Progenitor cell of endocrine pancreas (in vitro differentiated cells): Measurements from ENCODE around the gene PROSER3. TPM values are rescaled to one million over a fixed set of nuclear protein-coding genes. Genes with fewer than 3 reads are reported as not detected.

Source experiments
- DNase-seq: peaks from one replicate; pipeline ENCODE4 v3.0.0; 2021; ENCODE audit warnings: low spot score; ENCODE audit not compliant: unreplicated experiment
- H3K27ac Mint-ChIP-seq: 2 replicates; pipeline ENCODE4 v1.8.0; 2021; ENCODE audit warnings: mild to moderate bottlenecking, moderate library complexity, mixed read lengths
- H3K27me3 Mint-ChIP-seq: 2 replicates; pipeline ENCODE4 v1.8.0; 2021; ENCODE audit warnings: mixed read lengths
- H3K36me3 Mint-ChIP-seq: 2 replicates; pipeline ENCODE4 v1.8.0; 2022; ENCODE audit warnings: mixed read lengths; ENCODE audit not compliant: insufficient read depth
- H3K4me1 Mint-ChIP-seq: 2 replicates; pipeline ENCODE4 v1.8.0; 2021; ENCODE audit warnings: low read depth, mixed read lengths
- H3K4me3 Mint-ChIP-seq: 2 replicates; pipeline ENCODE4 v1.8.0; 2021; ENCODE audit warnings: low read depth, mild to moderate bottlenecking, moderate library complexity, mixed read lengths
- H3K9me3 Mint-ChIP-seq: 2 replicates; pipeline ENCODE4 v1.8.0; 2021; ENCODE audit warnings: low read depth, mixed read lengths
- total RNA-seq: library from RNA; stranded (reverse); gene quantifications from 2 replicates; pipeline ENCODE4 v1.2.1, GENCODE V29; 2021
- TF ChIP-seq, protein P1 (sequence below): fragments of 200-600 bp; sonication (generic); IDR thresholded peaks from one replicate; pipeline ENCODE4 v1.5.0; 2021; ENCODE audit warnings: antibody characterized with exemption, mild to moderate bottlenecking; ENCODE audit not compliant: unreplicated experiment

Gene PROSER3
- total RNA-seq, 1 donor from 2014 or later: 58.6 TPM

DNA sequence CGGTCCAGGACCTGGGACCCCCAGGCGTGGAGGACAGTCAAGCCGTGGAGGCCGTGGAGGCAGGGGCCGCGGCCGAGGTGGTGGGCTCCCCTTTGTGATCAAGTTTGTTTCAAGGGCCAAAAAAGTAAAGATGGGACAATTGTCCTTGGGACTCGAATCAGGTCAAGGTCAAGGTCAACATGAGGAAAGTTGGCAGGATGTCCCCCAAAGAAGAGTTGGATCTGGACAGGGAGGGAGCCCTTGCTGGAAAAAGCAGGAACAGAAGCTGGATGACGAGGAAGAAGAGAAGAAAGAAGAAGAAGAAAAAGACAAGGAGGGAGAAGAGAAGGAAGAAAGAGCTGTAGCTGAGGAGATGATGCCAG is 37.8 kb upstream of the PROSER3 start:
- Mint-ChIP-seq H3K4me3 (no peak overlapping the region), H3K9me3 (no peaks in the 10 kb centered on the region), H3K27ac (no peak overlapping the region), H3K27me3 (no peaks in the 10 kb centered on the region), H3K36me3 (peaks cover 14% of the 10 kb centered on the region), H3K4me1 (peaks cover 16% of the 10 kb centered on the region)
- no peak for DNase-seq
- TF ChIP-seq, protein P1, sequence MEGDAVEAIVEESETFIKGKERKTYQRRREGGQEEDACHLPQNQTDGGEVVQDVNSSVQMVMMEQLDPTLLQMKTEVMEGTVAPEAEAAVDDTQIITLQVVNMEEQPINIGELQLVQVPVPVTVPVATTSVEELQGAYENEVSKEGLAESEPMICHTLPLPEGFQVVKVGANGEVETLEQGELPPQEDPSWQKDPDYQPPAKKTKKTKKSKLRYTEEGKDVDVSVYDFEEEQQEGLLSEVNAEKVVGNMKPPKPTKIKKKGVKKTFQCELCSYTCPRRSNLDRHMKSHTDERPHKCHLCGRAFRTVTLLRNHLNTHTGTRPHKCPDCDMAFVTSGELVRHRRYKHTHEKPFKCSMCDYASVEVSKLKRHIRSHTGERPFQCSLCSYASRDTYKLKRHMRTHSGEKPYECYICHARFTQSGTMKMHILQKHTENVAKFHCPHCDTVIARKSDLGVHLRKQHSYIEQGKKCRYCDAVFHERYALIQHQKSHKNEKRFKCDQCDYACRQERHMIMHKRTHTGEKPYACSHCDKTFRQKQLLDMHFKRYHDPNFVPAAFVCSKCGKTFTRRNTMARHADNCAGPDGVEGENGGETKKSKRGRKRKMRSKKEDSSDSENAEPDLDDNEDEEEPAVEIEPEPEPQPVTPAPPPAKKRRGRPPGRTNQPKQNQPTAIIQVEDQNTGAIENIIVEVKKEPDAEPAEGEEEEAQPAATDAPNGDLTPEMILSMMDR: no peak

DNA sequence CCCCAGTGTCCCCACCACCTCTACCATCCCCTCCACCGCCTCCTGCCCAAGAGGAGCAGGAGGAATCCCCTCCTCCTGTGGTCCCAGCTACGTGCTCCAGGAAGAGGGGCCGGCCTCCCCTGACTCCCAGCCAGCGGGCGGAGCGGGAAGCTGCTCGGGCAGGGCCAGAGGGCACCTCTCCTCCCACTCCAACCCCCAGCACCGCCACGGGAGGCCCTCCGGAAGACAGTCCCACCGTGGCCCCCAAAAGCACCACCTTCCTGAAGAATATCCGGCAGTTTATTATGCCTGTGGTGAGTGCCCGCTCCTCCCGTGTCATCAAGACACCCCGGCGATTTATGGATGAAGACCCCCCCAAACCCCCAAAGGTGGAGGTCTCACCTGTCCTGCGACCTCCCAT is 37.3 kb upstream of the PROSER3 start:
- Mint-ChIP-seq H3K4me1 (peaks cover 15% of the 10 kb centered on the region), H3K27ac (no peak overlapping the region), H3K27me3 (no peaks in the 10 kb centered on the region), H3K36me3 (peaks cover 14% of the 10 kb centered on the region), H3K9me3 (no peaks in the 10 kb centered on the region), H3K4me3 (no peak overlapping the region)
- DNase-seq: no peak
- TF ChIP-seq, protein P1: no peak

DNA sequence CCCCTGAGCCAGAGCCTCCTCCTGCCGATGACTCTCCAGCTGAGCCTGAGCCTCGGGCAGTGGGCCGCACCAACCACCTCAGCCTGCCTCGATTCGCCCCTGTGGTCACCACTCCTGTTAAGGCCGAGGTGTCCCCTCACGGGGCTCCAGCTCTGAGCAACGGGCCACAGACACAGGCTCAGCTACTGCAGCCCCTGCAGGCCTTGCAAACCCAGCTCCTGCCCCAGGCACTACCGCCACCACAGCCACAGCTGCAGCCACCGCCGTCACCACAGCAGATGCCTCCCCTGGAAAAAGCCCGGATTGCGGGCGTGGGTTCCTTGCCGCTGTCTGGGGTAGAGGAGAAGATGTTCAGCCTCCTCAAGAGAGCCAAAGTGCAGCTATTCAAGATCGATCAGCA is 36.6 kb upstream of the PROSER3 start:
- Mint-ChIP-seq H3K36me3 (peaks cover 17% of the 10 kb centered on the region), H3K4me3 (no peak overlapping the region), H3K27ac (no peak overlapping the region), H3K9me3 (no peaks in the 10 kb centered on the region), H3K4me1 (peaks cover 9% of the 10 kb centered on the region), H3K27me3 (no peaks in the 10 kb centered on the region)
- no peak for DNase-seq
- TF ChIP-seq, protein P1: no peak

DNA sequence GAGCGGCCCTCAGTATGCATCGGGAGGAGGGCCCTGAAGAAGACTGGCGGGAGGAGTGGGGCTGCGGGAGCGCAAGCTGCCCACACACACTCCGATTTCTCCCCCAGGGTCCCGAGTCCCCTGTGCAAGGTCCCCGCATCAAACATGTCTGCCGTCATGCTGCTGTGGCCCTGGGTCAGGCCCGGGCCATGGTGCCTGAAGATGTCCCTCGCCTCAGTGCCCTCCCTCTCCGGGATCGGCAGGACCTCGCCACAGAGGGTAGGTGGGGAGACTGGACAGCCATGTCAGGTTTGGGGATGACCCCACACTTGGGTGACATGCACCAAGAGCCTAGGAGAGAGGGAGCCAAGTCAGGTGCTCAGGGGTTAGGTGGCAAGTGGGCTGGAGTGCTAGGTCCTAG is 35.5 kb upstream of the PROSER3 start:
- Mint-ChIP-seq H3K4me1 (peaks cover 7% of the 10 kb centered on the region), H3K36me3 (peaks cover 20% of the 10 kb centered on the region), H3K27me3 (no peaks in the 10 kb centered on the region), H3K9me3 (no peaks in the 10 kb centered on the region), H3K27ac (no peak overlapping the region), H3K4me3 (no peak overlapping the region)
- TF ChIP-seq, protein P1: no peak
- no peak for DNase-seq

DNA sequence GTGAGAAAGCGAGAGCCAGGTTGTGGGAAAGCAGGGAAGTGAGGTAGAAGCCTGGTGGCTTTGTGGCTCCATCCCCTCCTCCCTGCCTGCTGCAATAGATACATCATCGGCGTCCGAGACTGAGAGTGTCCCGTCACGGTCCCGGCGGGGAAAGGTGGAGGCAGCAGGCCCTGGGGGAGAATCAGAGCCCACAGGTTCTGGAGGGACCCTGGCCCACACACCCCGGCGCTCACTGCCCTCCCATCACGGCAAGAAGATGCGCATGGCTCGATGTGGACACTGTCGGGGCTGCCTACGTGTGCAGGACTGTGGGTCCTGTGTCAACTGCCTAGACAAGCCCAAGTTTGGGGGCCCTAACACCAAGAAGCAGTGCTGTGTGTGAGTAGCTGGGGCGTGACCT is 35.1 kb upstream of the PROSER3 start:
- Mint-ChIP-seq H3K27ac (no peak overlapping the region), H3K36me3 (peaks cover 20% of the 10 kb centered on the region), H3K4me3 (no peak overlapping the region), H3K9me3 (no peaks in the 10 kb centered on the region), H3K27me3 (no peaks in the 10 kb centered on the region), H3K4me1 (peaks cover 7% of the 10 kb centered on the region)
- DNase-seq: no peak
- TF ChIP-seq, protein P1: no peak
